Lower leg skin (tissue), 4 donors: Measurements from ENCODE around the gene PATJ. TPM values are rescaled to one million over a fixed set of nuclear protein-coding genes. Genes with fewer than 3 reads are reported as not detected.

ENCODE experiments used
- DNase-seq, 2 donors: peaks; one replicate each; pipeline ENCODE4 v3.0.0-alpha.2; 2019; ENCODE audit warnings: low spot score in 2 of 2
- H3K4me3 ChIP-seq: fragments of 200-600 bp; sonication (generic); 2 replicates; pipeline ENCODE4 v1.5.1; 2017; ENCODE audit warnings: mild to moderate bottlenecking, low read depth; ENCODE audit not compliant: poor library complexity, severe bottlenecking
- POLR2A ChIP-seq, 2 donors: fragments of 450-650 bp; IDR thresholded peaks; one replicate each; pipeline ENCODE4 v1.6.1; 2016 to 2017; ENCODE audit warnings: antibody characterized with exemption in 2 of 2, mild to moderate bottlenecking in 1 of 2, moderate library complexity in 1 of 2
- WGBS, 2 donors: methylation state at CpG; one replicate each; pipeline ENCODE4 v1.1.5; 2018; 5-methylcytosine and 5-hydroxymethylcytosine counted together
- intact Hi-C: fragments of 100-400 bp; cut with DNase I; formaldehyde crosslinking; loops from one replicate; pipeline ENCODE4 v1.15.0; 2023; ENCODE audit warnings: low total_unique reads
- total RNA-seq, 4 donors: library from RNA; depleted of rRNA; stranded (reverse); fragments of >200 nt; gene quantifications; one replicate each; pipeline ENCODE4 v1.1.0, GENCODE V29; 2016
- TF ChIP-seq, protein P1 (sequence below), 3 donors: fragments of 450-650 bp; IDR thresholded peaks; one replicate each; pipeline ENCODE4 v1.5.1; 2016; ENCODE audit warnings: antibody characterized with exemption in 3 of 3, mild to moderate bottlenecking in 3 of 3, moderate library complexity in 2 of 3

Gene PATJ
- total RNA-seq, 4 donors from 2014 or later = 50.5 to 89.3 (median 64.5) TPM

DNA sequence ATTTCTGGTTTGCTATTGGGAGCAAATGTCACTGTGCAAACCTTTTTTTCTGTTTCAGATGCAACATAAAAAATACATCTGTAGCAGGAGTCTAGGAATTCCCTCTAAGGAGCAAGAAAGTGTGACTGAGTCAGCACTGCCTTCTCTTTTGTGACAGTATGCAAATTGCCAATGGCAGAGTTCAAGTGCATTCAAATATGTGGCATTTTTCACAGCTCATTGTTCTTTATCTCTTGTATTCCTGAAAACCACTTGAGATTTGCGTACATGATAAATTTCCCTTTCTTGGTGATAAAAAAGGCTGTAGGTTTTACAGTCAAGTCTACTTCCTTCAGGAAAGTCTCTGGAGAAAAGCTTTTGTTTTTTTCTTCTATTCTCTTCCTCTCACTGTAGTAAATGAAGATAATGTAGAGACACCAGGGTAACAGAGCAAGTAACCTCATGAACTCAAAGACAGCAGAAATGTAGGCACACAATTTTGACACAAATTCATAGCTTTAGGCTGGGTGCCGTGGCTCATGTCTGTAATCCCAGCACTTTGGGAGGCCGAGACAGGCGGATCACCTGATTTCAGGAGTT is 322.6 kb downstream of the PATJ start:
- TF ChIP-seq, protein P1, sequence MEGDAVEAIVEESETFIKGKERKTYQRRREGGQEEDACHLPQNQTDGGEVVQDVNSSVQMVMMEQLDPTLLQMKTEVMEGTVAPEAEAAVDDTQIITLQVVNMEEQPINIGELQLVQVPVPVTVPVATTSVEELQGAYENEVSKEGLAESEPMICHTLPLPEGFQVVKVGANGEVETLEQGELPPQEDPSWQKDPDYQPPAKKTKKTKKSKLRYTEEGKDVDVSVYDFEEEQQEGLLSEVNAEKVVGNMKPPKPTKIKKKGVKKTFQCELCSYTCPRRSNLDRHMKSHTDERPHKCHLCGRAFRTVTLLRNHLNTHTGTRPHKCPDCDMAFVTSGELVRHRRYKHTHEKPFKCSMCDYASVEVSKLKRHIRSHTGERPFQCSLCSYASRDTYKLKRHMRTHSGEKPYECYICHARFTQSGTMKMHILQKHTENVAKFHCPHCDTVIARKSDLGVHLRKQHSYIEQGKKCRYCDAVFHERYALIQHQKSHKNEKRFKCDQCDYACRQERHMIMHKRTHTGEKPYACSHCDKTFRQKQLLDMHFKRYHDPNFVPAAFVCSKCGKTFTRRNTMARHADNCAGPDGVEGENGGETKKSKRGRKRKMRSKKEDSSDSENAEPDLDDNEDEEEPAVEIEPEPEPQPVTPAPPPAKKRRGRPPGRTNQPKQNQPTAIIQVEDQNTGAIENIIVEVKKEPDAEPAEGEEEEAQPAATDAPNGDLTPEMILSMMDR (IDR thresholded peaks at IDR 0.05) = no peak
- DNase-seq = no peak
- no peak overlapping the region for H3K4me3 ChIP-seq
- intact Hi-C loops = no loop called here
- WGBS, 2 donors = 71 to 73% methylated on average over 4 of the region's 4 CpGs

DNA sequence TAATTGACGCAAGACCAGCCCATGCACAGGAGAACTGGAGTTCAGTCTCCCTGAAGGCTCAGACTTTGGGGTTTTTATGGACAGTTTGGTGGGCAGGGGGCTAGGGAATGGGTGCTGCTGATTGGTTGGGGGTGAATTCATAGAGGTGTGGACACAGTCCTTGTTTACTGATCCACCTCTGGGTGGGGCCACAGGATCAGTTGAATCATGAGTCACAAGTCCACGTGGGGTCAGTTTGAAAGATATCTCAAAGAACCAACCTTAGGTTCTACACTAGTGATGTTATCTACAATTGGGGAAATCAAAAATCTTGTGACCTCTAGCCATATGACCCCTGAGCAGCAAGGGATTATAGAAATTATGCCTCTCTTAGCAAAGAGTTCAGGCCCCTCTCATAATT is 324.4 kb downstream of the PATJ start:
- DNase-seq = no peak
- intact Hi-C loops = no loop called here
- 83 to 88% methylated on average over 2 of the region's 2 CpGs for WGBS, 2 donors
- no peak overlapping the region for H3K4me3 ChIP-seq
- TF ChIP-seq, protein P1 (IDR thresholded peaks at IDR 0.05) = no peak
- TF ChIP-seq POLR2A (IDR thresholded peaks at IDR 0.05) = no peak

DNA sequence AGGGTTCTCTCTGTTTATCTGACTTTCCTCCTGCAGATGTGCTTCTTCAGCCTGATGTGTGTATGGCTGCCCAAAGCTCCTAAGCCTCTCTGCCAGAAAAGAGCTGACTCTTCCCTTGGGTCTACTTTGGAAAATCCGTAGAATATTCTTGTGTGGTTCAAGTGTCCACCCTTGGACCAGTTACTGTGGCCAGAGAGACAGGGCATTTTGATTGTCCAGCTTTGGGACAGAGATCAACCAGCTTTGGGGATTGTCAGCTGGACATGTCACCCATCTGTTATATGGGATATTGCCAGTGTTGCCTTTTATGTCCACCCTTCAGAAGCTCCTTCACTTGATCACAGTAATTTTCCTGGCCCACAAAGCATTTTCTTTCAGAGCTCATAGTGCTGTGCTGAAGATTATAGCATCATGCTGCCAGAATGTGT is 326.1 kb downstream of the PATJ start:
- H3K4me3 ChIP-seq = no peak overlapping the region
- intact Hi-C loops = no loop called here
- TF ChIP-seq, protein P1 (IDR thresholded peaks at IDR 0.05) = no peak
- TF ChIP-seq POLR2A (IDR thresholded peaks at IDR 0.05) = no peak
- WGBS, 2 donors = 48 to 77% methylated on average over 1 of the region's 1 CpG
- no peak for DNase-seq

GRCh38 chr1:62068978-62069377 is 326.7 kb downstream of the PATJ start:
- TF ChIP-seq, protein P1 (IDR thresholded peaks at IDR 0.05) = no peak
- TF ChIP-seq POLR2A (IDR thresholded peaks at IDR 0.05) = no peak
- intact Hi-C loops = no loop called here
- WGBS, 2 donors = 28 to 31% methylated on average over 5 of the region's 5 CpGs
- DNase-seq = no peak
- H3K4me3 ChIP-seq = no peak overlapping the region

DNA sequence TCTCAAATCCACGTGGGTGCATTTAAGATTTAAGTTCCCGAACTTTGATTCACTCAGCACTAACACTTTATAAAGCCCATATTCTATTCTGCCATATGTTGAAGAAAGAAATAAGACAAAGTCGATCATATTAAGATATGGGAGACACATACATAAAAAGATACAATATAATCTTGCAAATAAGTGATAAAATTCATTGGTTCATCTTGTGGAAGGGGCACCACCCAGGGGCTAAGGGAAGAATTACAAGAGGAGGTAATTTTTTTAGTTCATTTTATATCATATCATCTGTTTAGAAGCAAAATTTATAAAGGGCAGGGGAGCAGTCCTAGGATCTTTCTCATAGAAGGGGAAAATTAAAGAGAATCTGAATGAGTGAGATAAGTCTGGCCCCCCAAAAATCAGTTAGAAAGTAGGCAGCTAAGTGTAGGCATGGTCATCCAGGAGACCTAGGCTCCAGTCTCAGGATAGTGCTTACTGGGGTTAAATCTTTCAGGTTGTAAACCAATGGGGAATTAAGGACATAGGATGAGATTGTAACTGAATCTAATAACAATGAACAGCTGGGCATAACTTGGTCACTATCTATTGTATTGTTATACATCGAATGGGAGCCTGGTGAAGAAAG is 328.2 kb downstream of the PATJ start:
- no peak overlapping the region for H3K4me3 ChIP-seq
- intact Hi-C loops = no loop called here
- 75 to 77% methylated on average over 4 of the region's 4 CpGs for WGBS, 2 donors
- TF ChIP-seq, protein P1 (IDR thresholded peaks at IDR 0.05) = no peak
- no peak for TF ChIP-seq POLR2A (IDR thresholded peaks at IDR 0.05)
- no peak for DNase-seq

- H3K4me3 ChIP-seq = no peak overlapping the region
- DNase-seq = no peak
- intact Hi-C loops = no loop called here
- TF ChIP-seq, protein P1 (IDR thresholded peaks at IDR 0.05) = no peak
- TF ChIP-seq POLR2A (IDR thresholded peaks at IDR 0.05) = no peak
- 81 to 83% methylated on average over 7 of the region's 7 CpGs for WGBS, 2 donors
These were observed 329.4 kb downstream of the PATJ start for GRCh38 chr1:62071695-62072094.
